Mesendoderm (in vitro differentiated cells): Measurements from ENCODE around the gene FCSK.

ENCODE experiments used
- DNase-seq: peaks from one replicate; pipeline ENCODE4 v3.0.0; 2013
- H2AK5ac ChIP-seq: 2 replicates; pipeline ENCODE4 v1.6.1; 2013; ENCODE audit warnings: low read length, inconsistent platforms
- H2BK120ac ChIP-seq: 2 replicates; pipeline ENCODE4 v1.6.1; 2013; ENCODE audit warnings: low read depth, mild to moderate bottlenecking, low read length, moderate library complexity, mixed read lengths
- H2BK15ac ChIP-seq: replicated peaks from 2 replicates; pipeline ENCODE4 v1.6.1; 2013; ENCODE audit warnings: low read depth, mild to moderate bottlenecking, moderate library complexity
- H2BK5ac ChIP-seq: 2 replicates; pipeline ENCODE4 v1.6.1; 2013; ENCODE audit warnings: low read length, inconsistent platforms
- H3K18ac ChIP-seq: 2 replicates; pipeline ENCODE4 v1.6.1; 2013; ENCODE audit warnings: mild to moderate bottlenecking, low read length, mixed read lengths
- H3K23ac ChIP-seq: one replicate; pipeline ENCODE4 v1.6.1; 2013; ENCODE audit warnings: low read length
- H3K27ac ChIP-seq: 2 replicates; pipeline ENCODE4 v1.5.1; 2013; ENCODE audit warnings: low read depth, mild to moderate bottlenecking, inconsistent platforms, low read length, moderate library complexity
- H3K27me3 ChIP-seq: 2 replicates; pipeline ENCODE4 v1.6.1; 2013; ENCODE audit warnings: low read length, control low read depth, mild to moderate bottlenecking, inconsistent platforms; ENCODE audit not compliant: insufficient read depth, poor library complexity
- H3K36me3 ChIP-seq: 2 replicates; pipeline ENCODE4 v1.6.1; 2013; ENCODE audit warnings: low read length, inconsistent platforms; ENCODE audit not compliant: control insufficient read depth, insufficient read depth
- H3K4ac ChIP-seq: one replicate; pipeline ENCODE4 v1.6.1; 2013; ENCODE audit warnings: low read depth, mild to moderate bottlenecking, low read length, moderate library complexity
- H3K4me1 ChIP-seq: 2 replicates; pipeline ENCODE4 v1.6.1; 2013; ENCODE audit warnings: low read depth, low read length, inconsistent platforms; ENCODE audit not compliant: control insufficient read depth
- H3K4me2 ChIP-seq: 2 replicates; pipeline ENCODE4 v1.6.1; 2013; ENCODE audit warnings: low read length
- H3K4me3 ChIP-seq: 2 replicates; pipeline ENCODE4 v1.5.1; 2013; ENCODE audit warnings: mild to moderate bottlenecking, low read length
- H3K56ac ChIP-seq: one replicate; pipeline ENCODE4 v1.6.1; 2013; ENCODE audit warnings: low read length
- H3K79me1 ChIP-seq: 2 replicates; pipeline ENCODE4 v1.6.1; 2013; ENCODE audit warnings: low read length, inconsistent platforms
- H3K79me2 ChIP-seq: 2 replicates; pipeline ENCODE4 v1.6.1; 2013; ENCODE audit warnings: mild to moderate bottlenecking, low read length; ENCODE audit not compliant: control insufficient read depth, insufficient read depth
- H3K9ac ChIP-seq: 2 replicates; pipeline ENCODE4 v1.6.1; 2013; ENCODE audit warnings: low read length, inconsistent platforms
- H4K5ac ChIP-seq: one replicate; pipeline ENCODE4 v1.6.1; 2013; ENCODE audit warnings: low read length
- H4K8ac ChIP-seq: one replicate; pipeline ENCODE4 v1.6.1; 2013; ENCODE audit warnings: low read depth, mild to moderate bottlenecking, control low read depth, low read length, moderate library complexity
- WGBS: extraction: QIAGEN DNeasy Blood & Tissue Kit; methylation state at CpG from one replicate; pipeline ENCODE4 v1.1.7; 2013; ENCODE audit warnings: low lambda C conversion rate, missing lambda C conversion rate; ENCODE audit not compliant: insufficient coverage; ENCODE audit errors: extremely low coverage; 5-methylcytosine and 5-hydroxymethylcytosine counted together

FCSK gene

DNA sequence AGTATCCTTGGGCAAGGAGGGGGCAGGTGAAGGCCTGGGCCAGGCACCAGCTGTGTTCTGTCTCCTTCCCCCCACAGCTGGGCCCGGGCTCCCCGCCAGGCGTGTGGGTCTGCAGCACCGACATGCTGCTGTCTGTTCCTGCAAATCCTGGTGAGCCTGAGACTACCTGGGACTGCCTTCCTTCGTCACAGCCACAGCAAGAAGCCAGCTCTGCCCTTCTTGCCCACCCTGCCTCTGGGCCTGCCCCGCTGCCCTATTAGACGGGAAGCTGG is 12.3 kb downstream of the FCSK start:
- Histone ChIP-seq H2BK15ac (no peak overlapping the region), H3K27me3 (no peaks in the 10 kb centered on the region), H3K56ac (no peak overlapping the region), H2AK5ac (no peak overlapping the region), H3K4ac (no peak overlapping the region), H3K23ac (no peak overlapping the region), H3K4me2 (no peak overlapping the region), H3K4me1 (no peaks in the 10 kb centered on the region), H3K36me3 (no peaks in the 10 kb centered on the region), H3K79me1 (no peaks in the 10 kb centered on the region), H4K8ac (no peak overlapping the region), H3K9ac (no peak overlapping the region), H4K5ac (no peak overlapping the region), H3K79me2 (no peaks in the 10 kb centered on the region), H2BK5ac (no peak overlapping the region), H3K27ac (no peak overlapping the region), H3K4me3 (no peak overlapping the region), H2BK120ac (no peak overlapping the region), H3K18ac (no peak overlapping the region)
- DNase-seq = no peak
- WGBS = no CpG with 5 or more reads among the region's 7 CpGs

DNA sequence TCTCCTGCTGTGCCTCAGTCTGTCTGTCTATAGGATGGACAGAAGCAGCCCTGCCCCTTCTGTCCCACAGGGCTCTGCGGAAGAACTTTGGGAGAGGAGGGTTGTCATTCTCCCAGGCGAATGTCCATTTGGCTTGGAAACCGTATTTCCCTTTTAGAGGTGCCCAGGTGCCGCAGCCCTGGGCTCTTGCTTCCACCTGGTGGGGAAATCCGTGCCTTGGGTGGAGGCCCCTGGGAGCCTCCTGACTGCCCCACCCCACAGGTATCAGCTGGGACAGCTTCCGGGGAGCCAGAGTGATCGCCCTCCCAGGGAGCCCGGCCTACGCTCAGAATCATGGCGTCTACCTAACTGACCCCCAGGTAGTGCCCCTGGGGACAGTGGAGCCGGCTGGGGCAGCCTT is 12.7 kb downstream of the FCSK start:
- Histone ChIP-seq H3K4ac (no peak overlapping the region), H2BK15ac (no peak overlapping the region), H3K27me3 (no peaks in the 10 kb centered on the region), H3K4me3 (no peak overlapping the region), H3K36me3 (no peaks in the 10 kb centered on the region), H3K79me1 (no peaks in the 10 kb centered on the region), H3K79me2 (no peaks in the 10 kb centered on the region), H3K23ac (no peak overlapping the region), H3K56ac (no peak overlapping the region), H4K5ac (no peak overlapping the region), H4K8ac (no peak overlapping the region), H3K18ac (no peak overlapping the region), H3K9ac (no peak overlapping the region), H2BK120ac (no peak overlapping the region), H2BK5ac (no peak overlapping the region), H2AK5ac (no peak overlapping the region), H3K27ac (no peak overlapping the region), H3K4me1 (no peaks in the 10 kb centered on the region), H3K4me2 (no peak overlapping the region)
- WGBS = no CpG with 5 or more reads among the region's 11 CpGs
- no peak for DNase-seq

DNA sequence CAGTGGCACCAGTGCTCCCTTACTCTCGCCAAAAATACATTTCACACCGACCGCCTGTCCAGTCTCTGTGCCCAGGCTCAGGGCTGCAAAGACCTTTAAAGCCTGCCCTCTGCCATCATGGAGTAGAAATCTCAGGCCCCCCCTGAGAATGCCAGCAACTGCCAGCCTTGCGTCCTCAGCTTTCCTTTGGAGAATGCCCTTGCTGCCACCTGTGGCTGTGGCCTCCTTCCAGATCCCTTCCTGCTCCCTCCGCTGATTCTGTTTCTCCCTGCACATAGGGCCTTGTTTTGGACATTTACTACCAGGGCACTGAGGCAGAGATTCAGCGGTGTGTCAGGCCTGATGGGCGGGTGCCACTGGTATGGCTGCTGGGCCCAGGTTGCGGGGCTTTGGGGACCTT is 13.2 kb downstream of the FCSK start:
- Histone ChIP-seq H3K27me3 (no peaks in the 10 kb centered on the region), H3K36me3 (no peaks in the 10 kb centered on the region), H3K9ac (no peak overlapping the region), H4K8ac (no peak overlapping the region), H2BK15ac (no peak overlapping the region), H2AK5ac (no peak overlapping the region), H3K79me2 (no peaks in the 10 kb centered on the region), H3K79me1 (no peaks in the 10 kb centered on the region), H3K4me3 (no peak overlapping the region), H2BK5ac (no peak overlapping the region), H3K56ac (no peak overlapping the region), H3K4me2 (no peak overlapping the region), H3K18ac (no peak overlapping the region), H2BK120ac (no peak overlapping the region), H3K23ac (no peak overlapping the region), H3K27ac (no peak overlapping the region), H4K5ac (no peak overlapping the region), H3K4ac (no peak overlapping the region), H3K4me1 (no peaks in the 10 kb centered on the region)
- WGBS = no CpG with 5 or more reads among the region's 8 CpGs
- no peak for DNase-seq

DNA sequence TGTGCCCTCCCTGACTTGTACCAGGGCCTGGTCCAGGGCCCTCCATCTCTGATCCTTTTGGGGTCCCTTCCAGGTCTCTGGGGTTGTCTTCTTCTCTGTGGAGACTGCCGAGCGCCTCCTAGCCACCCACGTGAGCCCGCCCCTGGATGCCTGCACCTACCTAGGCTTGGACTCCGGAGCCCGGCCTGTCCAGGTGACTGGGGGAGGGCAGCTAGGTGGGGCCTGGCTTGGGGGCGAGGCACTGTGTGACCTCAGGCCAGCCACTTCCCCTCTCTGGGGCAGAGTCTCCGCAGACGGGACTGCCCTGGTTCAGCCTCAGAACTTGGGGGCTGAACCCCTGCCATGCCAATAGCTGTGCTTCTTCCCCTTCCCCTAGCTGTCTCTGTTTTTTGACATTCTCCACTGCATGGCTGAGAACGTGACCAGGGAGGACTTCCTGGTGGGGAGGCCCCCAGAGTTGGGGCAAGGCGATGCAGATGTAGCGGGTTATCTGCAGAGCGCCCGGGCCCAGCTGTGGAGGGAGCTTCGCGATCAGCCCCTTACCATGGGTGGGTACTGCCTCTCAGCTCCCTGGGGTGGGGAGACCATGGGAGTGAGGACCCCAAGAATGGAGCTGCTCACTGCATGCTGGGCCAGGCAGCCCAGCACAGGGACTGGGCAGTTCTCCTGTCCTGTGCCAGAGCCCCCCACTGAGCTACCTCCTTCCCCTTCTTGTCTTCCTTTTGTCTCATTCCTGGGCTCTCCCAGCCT is 14.6 kb downstream of the FCSK start:
- H4K8ac ChIP-seq = no peak overlapping the region
- no peak overlapping the region for H2AK5ac ChIP-seq
- no CpG with 5 or more reads among the region's 16 CpGs for WGBS
- no peaks in the 10 kb centered on the region for H3K27me3 ChIP-seq
- H3K79me2 ChIP-seq = no peaks in the 10 kb centered on the region
- H3K18ac ChIP-seq = no peak overlapping the region
- no peak overlapping the region for H3K27ac ChIP-seq
- H3K23ac ChIP-seq = no peak overlapping the region
- DNase-seq = no peak
- H3K36me3 ChIP-seq = no peaks in the 10 kb centered on the region
- H2BK5ac ChIP-seq = no peak overlapping the region
- no peak overlapping the region for H3K4me3 ChIP-seq
- no peaks in the 10 kb centered on the region for H3K4me1 ChIP-seq
- no peak overlapping the region for H3K4ac ChIP-seq
- H2BK15ac ChIP-seq = no peak overlapping the region
- H3K9ac ChIP-seq = no peak overlapping the region
- no peak overlapping the region for H3K4me2 ChIP-seq
- no peaks in the 10 kb centered on the region for H3K79me1 ChIP-seq
- no peak overlapping the region for H2BK120ac ChIP-seq
- no peak overlapping the region for H3K56ac ChIP-seq
- no peak overlapping the region for H4K5ac ChIP-seq

DNA sequence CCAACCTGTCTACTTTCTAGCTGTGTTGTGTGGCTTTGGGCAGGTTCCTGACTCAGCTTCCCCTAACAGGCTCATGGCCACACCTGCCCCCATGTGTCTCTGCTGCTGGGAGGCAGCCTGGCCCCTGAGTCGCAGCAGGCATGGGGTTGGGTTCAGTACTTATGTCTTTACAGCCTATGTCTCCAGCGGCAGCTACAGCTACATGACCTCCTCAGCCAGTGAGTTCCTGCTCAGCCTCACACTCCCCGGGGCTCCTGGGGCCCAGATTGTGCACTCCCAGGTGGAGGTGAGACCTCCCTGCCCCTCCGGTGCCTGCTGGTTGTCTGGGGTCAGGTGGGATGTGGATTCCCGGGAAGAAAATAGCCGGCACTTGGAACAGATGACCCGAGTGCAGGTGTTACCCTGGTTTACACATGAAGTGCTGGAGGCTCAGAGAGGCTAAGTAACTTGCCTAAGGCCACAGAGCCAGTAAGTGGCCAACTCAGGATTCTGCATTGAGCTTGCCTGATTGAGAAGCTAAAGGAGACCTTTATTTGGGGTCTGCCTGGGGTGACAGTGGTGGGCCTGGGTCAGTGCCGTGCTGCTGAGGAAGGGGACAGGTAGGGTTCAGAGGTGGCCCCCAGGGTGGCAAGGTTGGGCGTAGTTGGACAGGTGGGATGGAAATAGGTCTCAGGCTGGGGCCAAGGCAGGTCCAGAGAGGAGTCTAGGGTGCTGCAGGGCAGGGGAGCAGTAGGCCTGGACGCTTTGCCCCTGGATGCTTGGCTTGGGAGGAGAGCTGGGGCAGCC is 15.9 kb downstream of the FCSK start:
- Histone ChIP-seq H3K56ac (peak overlapping the region; percentile 62), H2BK15ac (no peak overlapping the region), H3K4me1 (no peaks in the 10 kb centered on the region), H3K79me1 (no peaks in the 10 kb centered on the region), H3K27ac (no peak overlapping the region), H3K9ac (no peak overlapping the region), H3K4me2 (no peak overlapping the region), H3K79me2 (no peaks in the 10 kb centered on the region), H3K18ac (no peak overlapping the region), H2BK120ac (no peak overlapping the region), H3K23ac (no peak overlapping the region), H3K4ac (no peak overlapping the region), H4K8ac (no peak overlapping the region), H4K5ac (no peak overlapping the region), H2AK5ac (no peak overlapping the region), H3K36me3 (no peaks in the 10 kb centered on the region), H2BK5ac (no peak overlapping the region), H3K4me3 (no peak overlapping the region), H3K27me3 (no peaks in the 10 kb centered on the region)
- DNase-seq = no peak
- no CpG with 5 or more reads among the region's 10 CpGs for WGBS
